Liver (tissue), 9 donors: ENCODE results near the gene NT5DC2. TPM values are rescaled to one million over a fixed set of nuclear protein-coding genes. Genes with fewer than 3 reads are reported as not detected.

Experiments
- DNase-seq: peaks from one replicate; pipeline ENCODE4 v3.0.0-alpha.2; 2017; ENCODE audit warnings: low spot score
- H3K27ac ChIP-seq, 2 donors: one replicate each; pipeline ENCODE4 v1.7.0; 2013; ENCODE audit warnings: inconsistent platforms in 2 of 2, low read length in 2 of 2, control low read depth in 1 of 2, low read depth in 1 of 2, mild to moderate bottlenecking in 1 of 2
- H3K27me3 ChIP-seq, 4 donors: one replicate each; pipeline versions ENCODE4 v1.6.1 to v1.7.0; 2013; ENCODE audit warnings: low read length in 3 of 4, inconsistent platforms in 1 of 4, mild to moderate bottlenecking in 1 of 4, moderate library complexity in 1 of 4; ENCODE audit not compliant: control insufficient read depth in 4 of 4, insufficient read depth in 4 of 4
- H3K36me3 ChIP-seq, 4 donors: one replicate each; pipeline versions ENCODE4 v1.6.1 to v1.7.0; 2013; ENCODE audit warnings: low read length in 3 of 4, mild to moderate bottlenecking in 3 of 4, low read depth in 1 of 4, moderate library complexity in 1 of 4; ENCODE audit not compliant: control insufficient read depth in 4 of 4, insufficient read depth in 3 of 4
- H3K4me1 ChIP-seq, 4 donors: one replicate each; pipeline versions ENCODE4 v1.6.1 to v1.7.0; 2013; ENCODE audit warnings: low read length in 3 of 4, mild to moderate bottlenecking in 3 of 4, moderate library complexity in 1 of 4; ENCODE audit not compliant: control insufficient read depth in 4 of 4, insufficient read depth in 4 of 4
- H3K4me3 ChIP-seq, 3 donors: one replicate each; pipeline versions ENCODE4 v1.6.1 to v1.7.0; 2013; ENCODE audit warnings: low read length in 3 of 3, control low read depth in 1 of 3, low read depth in 1 of 3, mild to moderate bottlenecking in 1 of 3
- H3K9ac ChIP-seq, 2 donors: one replicate each; pipeline ENCODE4 v1.7.0; 2013; ENCODE audit warnings: low read length in 2 of 2, mild to moderate bottlenecking in 2 of 2, moderate library complexity in 2 of 2, control low read depth in 1 of 2, low read depth in 1 of 2
- H3K9me3 ChIP-seq, 4 donors: one replicate each; pipeline versions ENCODE4 v1.6.1 to v1.7.0; 2013; ENCODE audit warnings: low read length in 3 of 4; ENCODE audit not compliant: control insufficient read depth in 4 of 4
- EGR1 ChIP-seq, 2 donors: IDR thresholded peaks; 2 replicates each; pipeline ENCODE4 v1.6.1; 2016 to 2018; ENCODE audit warnings: antibody characterized with exemption in 2 of 2, low read depth in 2 of 2
- FOXA1 ChIP-seq: IDR thresholded peaks from 2 replicates; pipeline ENCODE4 v1.6.1; 2016; ENCODE audit warnings: antibody characterized with exemption
- FOXA2 ChIP-seq: IDR thresholded peaks from 2 replicates; pipeline ENCODE4 v1.6.1; 2016; ENCODE audit warnings: antibody characterized with exemption
- GABPA ChIP-seq, 2 donors: IDR thresholded peaks in 1 of 2; conservative IDR thresholded peaks in 1 of 2; 2 replicates each; pipeline ENCODE4 v1.6.1; 2016; ENCODE audit warnings: antibody characterized with exemption in 2 of 2, mild to moderate bottlenecking in 1 of 2, moderate library complexity in 1 of 2
- HNF4A ChIP-seq, 2 donors: conservative IDR thresholded peaks; 2 replicates each; pipeline ENCODE4 v1.6.1; 2016; ENCODE audit warnings: antibody characterized with exemption in 2 of 2, mild to moderate bottlenecking in 2 of 2
- HNF4G ChIP-seq: IDR thresholded peaks from 2 replicates; pipeline ENCODE4 v1.6.1; 2016; ENCODE audit warnings: antibody characterized with exemption
- JUND ChIP-seq, 2 donors: IDR thresholded peaks; 2 replicates each; pipeline ENCODE4 v1.6.1; 2016; ENCODE audit warnings: antibody characterized with exemption in 2 of 2
- NR2F2 ChIP-seq: IDR thresholded peaks from 2 replicates; pipeline ENCODE4 v1.6.1; 2016; ENCODE audit warnings: antibody characterized with exemption
- RAD21 ChIP-seq, 2 donors: IDR thresholded peaks; 2 replicates each; pipeline ENCODE4 v1.6.1; 2016; ENCODE audit warnings: antibody characterized with exemption in 2 of 2, mild to moderate bottlenecking in 2 of 2
- RXRA ChIP-seq, 2 donors: IDR thresholded peaks; 2 replicates each; pipeline ENCODE4 v1.6.1; 2017 to 2018; ENCODE audit warnings: antibody characterized with exemption in 2 of 2, mild to moderate bottlenecking in 1 of 2
- SP1 ChIP-seq: IDR thresholded peaks from 2 replicates; pipeline ENCODE4 v1.6.1; 2018; ENCODE audit warnings: antibody characterized with exemption, mild to moderate bottlenecking
- TAF1 ChIP-seq: conservative IDR thresholded peaks from 2 replicates; pipeline ENCODE4 v1.6.1; 2016; ENCODE audit warnings: antibody characterized with exemption, mild to moderate bottlenecking
- YY1 ChIP-seq: IDR thresholded peaks from 2 replicates; pipeline ENCODE4 v1.6.1; 2016; ENCODE audit warnings: antibody characterized with exemption, mild to moderate bottlenecking
- WGBS: extraction: QIAGEN DNeasy Blood & Tissue Kit; methylation state at CpG from one replicate; pipeline ENCODE4 v1.1.7; 2013; 5-methylcytosine and 5-hydroxymethylcytosine counted together
- polyA plus RNA-seq, 2 donors: library from polyadenylated mRNA; stranded (reverse) in 1 of 2; unstranded in 1 of 2; fragments of 200-250 nt in 1 of 2; fragments of >200 nt in 1 of 2; fragmentation: Nextera tagmentation in 1 of 2; extraction: Ambion mirVana in 1 of 2; gene quantifications; one replicate each; pipeline versions ENCODE4 v1.2.1 to v1.2.3, GENCODE V29; 2013 to 2015
- total RNA-seq, 2 donors: library from RNA; depleted of rRNA; stranded (reverse); fragments of >200 nt; gene quantifications; one replicate each; pipeline ENCODE4 v1.2.3, GENCODE V29; 2014
- TF ChIP-seq, protein P1 (sequence below): IDR thresholded peaks from 2 replicates; pipeline ENCODE4 v1.6.1; 2016; ENCODE audit warnings: antibody characterized with exemption
- TF ChIP-seq, protein P2 (sequence below): IDR thresholded peaks from 2 replicates; pipeline ENCODE4 v1.6.1; 2016; ENCODE audit warnings: antibody characterized with exemption
- TF ChIP-seq, protein P3 (sequence below): IDR thresholded peaks from 2 replicates; pipeline ENCODE4 v1.6.1; 2016; ENCODE audit warnings: antibody characterized with exemption
- TF ChIP-seq, protein P4 (sequence below): IDR thresholded peaks from 2 replicates; pipeline ENCODE4 v1.6.1; 2016; ENCODE audit warnings: antibody characterized with exemption, mild to moderate bottlenecking
- TF ChIP-seq, protein P5 (sequence below): fragments of 150-350 bp; IDR thresholded peaks from 2 replicates; pipeline ENCODE4 v1.5.1; 2017; ENCODE audit warnings: improper control_type of control experiment, low read depth, low read length; ENCODE audit not compliant: missing input control
- donor health status: healthy.
- donor health status: healthy.
- donor health status: healthy.
- donor health status: healthy.
- donor health status: healthy.

NT5DC2 gene
- total and polyA plus RNA-seq, 4 donors = 2.8 to 20.9 (median 3.1) TPM

DNA sequence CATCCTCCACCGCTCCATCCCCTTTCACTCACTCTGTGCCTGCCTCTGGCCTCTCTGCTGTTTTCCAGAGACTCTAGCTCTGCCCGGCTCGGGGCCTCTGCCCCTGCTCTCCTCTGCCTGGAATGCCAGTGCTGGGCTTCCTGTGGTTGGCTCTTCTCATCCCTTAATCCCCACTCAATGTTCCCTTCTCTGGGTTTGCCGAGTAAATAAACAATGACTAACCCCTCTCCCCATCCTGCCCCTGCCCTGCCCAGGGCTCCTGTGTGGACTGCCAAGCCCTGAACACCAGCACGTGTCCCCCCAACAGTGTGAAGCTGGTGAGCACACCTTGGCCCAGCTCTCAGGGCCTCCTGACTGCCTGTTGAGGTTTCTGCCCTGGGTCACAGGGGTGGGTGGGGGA is 26.3 kb downstream of the NT5DC2 start:
- Histone ChIP-seq H3K27ac (no peak overlapping the region), H3K4me3 (no peak overlapping the region), H3K9ac (no peak overlapping the region), H3K9me3 (no peaks in the 10 kb centered on the region), H3K27me3 (no peaks in the 10 kb centered on the region), H3K4me1 (no peaks in the 10 kb centered on the region), H3K36me3 (no peaks in the 10 kb centered on the region)
- TF ChIP-seq, protein P1, sequence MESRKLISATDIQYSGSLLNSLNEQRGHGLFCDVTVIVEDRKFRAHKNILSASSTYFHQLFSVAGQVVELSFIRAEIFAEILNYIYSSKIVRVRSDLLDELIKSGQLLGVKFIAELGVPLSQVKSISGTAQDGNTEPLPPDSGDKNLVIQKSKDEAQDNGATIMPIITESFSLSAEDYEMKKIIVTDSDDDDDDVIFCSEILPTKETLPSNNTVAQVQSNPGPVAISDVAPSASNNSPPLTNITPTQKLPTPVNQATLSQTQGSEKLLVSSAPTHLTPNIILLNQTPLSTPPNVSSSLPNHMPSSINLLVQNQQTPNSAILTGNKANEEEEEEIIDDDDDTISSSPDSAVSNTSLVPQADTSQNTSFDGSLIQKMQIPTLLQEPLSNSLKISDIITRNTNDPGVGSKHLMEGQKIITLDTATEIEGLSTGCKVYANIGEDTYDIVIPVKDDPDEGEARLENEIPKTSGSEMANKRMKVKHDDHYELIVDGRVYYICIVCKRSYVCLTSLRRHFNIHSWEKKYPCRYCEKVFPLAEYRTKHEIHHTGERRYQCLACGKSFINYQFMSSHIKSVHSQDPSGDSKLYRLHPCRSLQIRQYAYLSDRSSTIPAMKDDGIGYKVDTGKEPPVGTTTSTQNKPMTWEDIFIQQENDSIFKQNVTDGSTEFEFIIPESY = no peak
- no peak for TF ChIP-seq TAF1
- no peak for TF ChIP-seq FOXA2
- no peak for TF ChIP-seq JUND (IDR thresholded peaks at IDR 0.05)
- TF ChIP-seq, protein P2, sequence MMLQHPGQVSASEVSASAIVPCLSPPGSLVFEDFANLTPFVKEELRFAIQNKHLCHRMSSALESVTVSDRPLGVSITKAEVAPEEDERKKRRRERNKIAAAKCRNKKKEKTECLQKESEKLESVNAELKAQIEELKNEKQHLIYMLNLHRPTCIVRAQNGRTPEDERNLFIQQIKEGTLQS = no peak
- TF ChIP-seq FOXA1 = no peak
- 83% methylated on average over 5 of the region's 5 CpGs for WGBS
- no peak for DNase-seq

DNA sequence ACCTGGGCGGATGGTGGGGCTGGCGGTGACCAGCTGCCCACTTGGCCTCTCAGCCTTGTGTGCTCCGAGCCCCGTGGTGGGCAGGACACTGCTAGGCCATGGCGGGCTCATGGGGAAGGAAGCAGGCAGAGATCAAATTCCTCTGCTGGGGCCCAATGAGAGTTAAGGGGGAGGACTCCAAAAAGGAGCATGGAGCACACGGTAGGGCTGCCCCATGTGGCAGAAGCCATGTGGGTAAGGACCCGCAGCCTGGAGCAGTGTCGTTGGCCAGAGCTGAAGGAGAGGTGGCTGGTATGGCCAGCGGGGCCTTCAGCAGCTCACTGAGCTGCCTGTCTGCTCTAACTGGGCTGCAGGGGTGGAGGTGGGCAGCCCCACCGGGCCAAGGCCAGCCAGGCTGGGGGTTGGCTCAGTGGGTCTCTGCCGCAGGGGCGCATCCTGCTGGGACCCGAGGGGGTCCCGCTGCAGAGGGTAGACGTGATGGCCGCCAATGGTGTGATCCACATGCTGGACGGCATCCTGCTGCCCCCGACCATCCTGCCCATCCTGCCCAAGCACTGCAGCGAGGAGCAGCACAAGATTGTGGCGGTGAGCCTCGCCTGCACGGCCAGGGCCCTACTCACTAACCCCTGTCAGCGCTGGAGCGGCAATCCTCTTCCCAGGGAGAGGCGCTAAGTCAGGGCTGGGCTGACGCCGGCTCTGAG is 27.2 kb downstream of the NT5DC2 start:
- 86% methylated on average over 27 of the region's 27 CpGs for WGBS
- Histone ChIP-seq H3K4me3 (no peak overlapping the region), H3K9ac (no peak overlapping the region), H3K27ac (no peak overlapping the region), H3K9me3 (no peaks in the 10 kb centered on the region), H3K36me3 (no peaks in the 10 kb centered on the region), H3K4me1 (no peaks in the 10 kb centered on the region), H3K27me3 (no peaks in the 10 kb centered on the region)
- TF ChIP-seq RXRA (IDR thresholded peaks at IDR 0.05) (no peak), FOXA1 (no peak), HNF4G (no peak), SP1 (no peak), JUND (IDR thresholded peaks at IDR 0.05) (no peak), GABPA (IDR thresholded peaks at IDR 0.05 in 1 of 2, conservative IDR thresholded peaks at IDR 0.05 in 1 of 2) (no peak), TAF1 (no peak), EGR1 (IDR thresholded peaks at IDR 0.05; ENCODE audit: low read depth in 2 of 2) (no peak), RAD21 (IDR thresholded peaks at IDR 0.05) (no peak), FOXA2 (no peak), NR2F2 (no peak), YY1 (no peak), HNF4A (conservative IDR thresholded peaks at IDR 0.05) (no peak)
- TF ChIP-seq, protein P1 = no peak
- TF ChIP-seq, protein P2 = no peak
- TF ChIP-seq, protein P3, sequence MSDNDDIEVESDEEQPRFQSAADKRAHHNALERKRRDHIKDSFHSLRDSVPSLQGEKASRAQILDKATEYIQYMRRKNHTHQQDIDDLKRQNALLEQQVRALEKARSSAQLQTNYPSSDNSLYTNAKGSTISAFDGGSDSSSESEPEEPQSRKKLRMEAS = no peak
- TF ChIP-seq, protein P4, sequence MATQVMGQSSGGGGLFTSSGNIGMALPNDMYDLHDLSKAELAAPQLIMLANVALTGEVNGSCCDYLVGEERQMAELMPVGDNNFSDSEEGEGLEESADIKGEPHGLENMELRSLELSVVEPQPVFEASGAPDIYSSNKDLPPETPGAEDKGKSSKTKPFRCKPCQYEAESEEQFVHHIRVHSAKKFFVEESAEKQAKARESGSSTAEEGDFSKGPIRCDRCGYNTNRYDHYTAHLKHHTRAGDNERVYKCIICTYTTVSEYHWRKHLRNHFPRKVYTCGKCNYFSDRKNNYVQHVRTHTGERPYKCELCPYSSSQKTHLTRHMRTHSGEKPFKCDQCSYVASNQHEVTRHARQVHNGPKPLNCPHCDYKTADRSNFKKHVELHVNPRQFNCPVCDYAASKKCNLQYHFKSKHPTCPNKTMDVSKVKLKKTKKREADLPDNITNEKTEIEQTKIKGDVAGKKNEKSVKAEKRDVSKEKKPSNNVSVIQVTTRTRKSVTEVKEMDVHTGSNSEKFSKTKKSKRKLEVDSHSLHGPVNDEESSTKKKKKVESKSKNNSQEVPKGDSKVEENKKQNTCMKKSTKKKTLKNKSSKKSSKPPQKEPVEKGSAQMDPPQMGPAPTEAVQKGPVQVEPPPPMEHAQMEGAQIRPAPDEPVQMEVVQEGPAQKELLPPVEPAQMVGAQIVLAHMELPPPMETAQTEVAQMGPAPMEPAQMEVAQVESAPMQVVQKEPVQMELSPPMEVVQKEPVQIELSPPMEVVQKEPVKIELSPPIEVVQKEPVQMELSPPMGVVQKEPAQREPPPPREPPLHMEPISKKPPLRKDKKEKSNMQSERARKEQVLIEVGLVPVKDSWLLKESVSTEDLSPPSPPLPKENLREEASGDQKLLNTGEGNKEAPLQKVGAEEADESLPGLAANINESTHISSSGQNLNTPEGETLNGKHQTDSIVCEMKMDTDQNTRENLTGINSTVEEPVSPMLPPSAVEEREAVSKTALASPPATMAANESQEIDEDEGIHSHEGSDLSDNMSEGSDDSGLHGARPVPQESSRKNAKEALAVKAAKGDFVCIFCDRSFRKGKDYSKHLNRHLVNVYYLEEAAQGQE = no peak
- TF ChIP-seq, protein P5, sequence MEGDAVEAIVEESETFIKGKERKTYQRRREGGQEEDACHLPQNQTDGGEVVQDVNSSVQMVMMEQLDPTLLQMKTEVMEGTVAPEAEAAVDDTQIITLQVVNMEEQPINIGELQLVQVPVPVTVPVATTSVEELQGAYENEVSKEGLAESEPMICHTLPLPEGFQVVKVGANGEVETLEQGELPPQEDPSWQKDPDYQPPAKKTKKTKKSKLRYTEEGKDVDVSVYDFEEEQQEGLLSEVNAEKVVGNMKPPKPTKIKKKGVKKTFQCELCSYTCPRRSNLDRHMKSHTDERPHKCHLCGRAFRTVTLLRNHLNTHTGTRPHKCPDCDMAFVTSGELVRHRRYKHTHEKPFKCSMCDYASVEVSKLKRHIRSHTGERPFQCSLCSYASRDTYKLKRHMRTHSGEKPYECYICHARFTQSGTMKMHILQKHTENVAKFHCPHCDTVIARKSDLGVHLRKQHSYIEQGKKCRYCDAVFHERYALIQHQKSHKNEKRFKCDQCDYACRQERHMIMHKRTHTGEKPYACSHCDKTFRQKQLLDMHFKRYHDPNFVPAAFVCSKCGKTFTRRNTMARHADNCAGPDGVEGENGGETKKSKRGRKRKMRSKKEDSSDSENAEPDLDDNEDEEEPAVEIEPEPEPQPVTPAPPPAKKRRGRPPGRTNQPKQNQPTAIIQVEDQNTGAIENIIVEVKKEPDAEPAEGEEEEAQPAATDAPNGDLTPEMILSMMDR = no peak
- no peak for DNase-seq
